ENCODE measurements around the gene HTN3. TPM values are rescaled to one million over a fixed set of nuclear protein-coding genes. Genes with fewer than 3 reads are reported as not detected.
"Not testable (repeated sequence)": the region's sequence is repeated elsewhere in the genome, so short reads cannot be mapped to it uniquely, and the experiment has no call there.

HTN3 gene
- total RNA-seq, 2 experiments from 2014 or later, result not detected

DNA sequence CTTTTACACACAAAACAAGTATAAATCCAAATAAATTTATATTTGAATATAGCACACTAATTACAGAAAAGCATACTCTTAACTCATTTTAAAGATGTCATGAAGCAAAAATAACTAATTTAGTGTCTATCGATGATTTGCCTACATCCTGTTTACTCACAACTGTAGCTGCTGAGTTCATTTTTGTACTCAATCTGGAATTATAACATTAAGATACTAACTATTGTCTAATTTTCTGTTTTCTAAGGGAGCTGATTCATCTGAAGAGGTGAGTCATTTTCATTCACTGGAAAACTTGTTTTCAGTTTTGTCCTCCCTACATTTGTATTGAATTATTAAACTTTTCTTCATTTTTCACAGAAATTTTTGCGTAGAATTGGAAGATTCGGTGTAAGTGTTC, 28.8 kb upstream of the HTN3 start:
- TF ChIP-seq, protein P1, sequence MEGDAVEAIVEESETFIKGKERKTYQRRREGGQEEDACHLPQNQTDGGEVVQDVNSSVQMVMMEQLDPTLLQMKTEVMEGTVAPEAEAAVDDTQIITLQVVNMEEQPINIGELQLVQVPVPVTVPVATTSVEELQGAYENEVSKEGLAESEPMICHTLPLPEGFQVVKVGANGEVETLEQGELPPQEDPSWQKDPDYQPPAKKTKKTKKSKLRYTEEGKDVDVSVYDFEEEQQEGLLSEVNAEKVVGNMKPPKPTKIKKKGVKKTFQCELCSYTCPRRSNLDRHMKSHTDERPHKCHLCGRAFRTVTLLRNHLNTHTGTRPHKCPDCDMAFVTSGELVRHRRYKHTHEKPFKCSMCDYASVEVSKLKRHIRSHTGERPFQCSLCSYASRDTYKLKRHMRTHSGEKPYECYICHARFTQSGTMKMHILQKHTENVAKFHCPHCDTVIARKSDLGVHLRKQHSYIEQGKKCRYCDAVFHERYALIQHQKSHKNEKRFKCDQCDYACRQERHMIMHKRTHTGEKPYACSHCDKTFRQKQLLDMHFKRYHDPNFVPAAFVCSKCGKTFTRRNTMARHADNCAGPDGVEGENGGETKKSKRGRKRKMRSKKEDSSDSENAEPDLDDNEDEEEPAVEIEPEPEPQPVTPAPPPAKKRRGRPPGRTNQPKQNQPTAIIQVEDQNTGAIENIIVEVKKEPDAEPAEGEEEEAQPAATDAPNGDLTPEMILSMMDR (IDR thresholded peaks at IDR 0.05), result no peak
- no peak for ATAC-seq
- ChIA-PET CTCF (no interaction called here), POLR2A (no interaction called here)
- Mint-ChIP-seq H3K27me3 (no peaks in the 10 kb centered on the region), H3K9me3 (no peaks in the 10 kb centered on the region), H3K27ac (no peak overlapping the region), H3K4me3 (no peak overlapping the region), H3K4me1 (ENCODE audit: low read depth) (no peaks in the 10 kb centered on the region), H3K36me3 (ENCODE audit: low read depth) (no peaks in the 10 kb centered on the region)
- no peak for DNase-seq
- intact Hi-C loops (cut with micrococcal nuclease), result no loop called here

DNA sequence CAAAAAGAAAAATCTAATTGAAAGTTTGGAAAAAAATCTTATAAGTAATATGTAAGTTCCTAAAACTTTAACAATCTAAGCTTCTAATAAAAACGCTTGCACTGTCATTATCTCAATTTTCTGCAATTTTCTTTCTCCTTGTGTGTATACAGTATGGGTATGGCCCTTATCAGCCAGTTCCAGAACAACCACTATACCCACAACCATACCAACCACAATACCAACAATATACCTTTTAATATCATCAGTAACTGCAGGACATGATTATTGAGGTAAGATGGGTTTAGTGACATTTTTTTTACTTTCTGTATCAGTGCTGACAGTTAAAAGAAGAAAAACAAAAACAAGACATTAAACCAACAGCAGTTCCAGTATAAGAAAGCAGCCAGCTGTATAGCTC, 27.5 kb upstream of the HTN3 start:
- H3K27me3 Mint-ChIP-seq, result no peaks in the 10 kb centered on the region
- H3K4me1 Mint-ChIP-seq (ENCODE audit: low read depth), result no peaks in the 10 kb centered on the region
- ATAC-seq, result no peak
- intact Hi-C loops (cut with micrococcal nuclease), result no loop called here
- no peak for DNase-seq
- H3K27ac Mint-ChIP-seq, result no peak overlapping the region
- no peak overlapping the region for H3K4me3 Mint-ChIP-seq
- H3K9me3 Mint-ChIP-seq, result no peaks in the 10 kb centered on the region
- ChIA-PET POLR2A (no interaction called here), CTCF (no interaction called here)
- TF ChIP-seq, protein P1 (IDR thresholded peaks at IDR 0.05), result no peak
- no peaks in the 10 kb centered on the region for H3K36me3 Mint-ChIP-seq (ENCODE audit: low read depth)

DNA sequence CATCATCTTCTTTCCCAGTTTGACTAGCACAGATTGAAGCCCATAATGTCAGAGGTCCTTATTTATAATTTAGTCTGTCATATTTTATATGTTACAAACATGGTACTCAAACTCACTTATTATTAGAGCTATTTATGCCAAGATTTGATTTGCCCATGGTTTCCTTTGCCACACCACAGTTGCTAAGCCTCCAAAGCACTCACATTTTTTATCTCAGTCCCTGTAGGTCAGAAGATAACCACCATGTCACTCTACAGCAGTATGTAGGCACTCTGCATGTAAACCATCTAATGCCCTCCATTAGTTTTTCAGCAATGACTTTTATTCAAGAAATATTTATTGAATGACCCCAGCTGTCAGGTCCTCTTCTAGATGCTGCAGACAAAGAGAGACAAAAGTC, 25.8 kb upstream of the HTN3 start:
- no peaks in the 10 kb centered on the region for H3K9me3 Mint-ChIP-seq
- no peaks in the 10 kb centered on the region for H3K36me3 Mint-ChIP-seq (ENCODE audit: low read depth)
- ATAC-seq (no peak), DNase-seq (no peak)
- H3K4me3 Mint-ChIP-seq, result no peak overlapping the region
- CTCF ChIA-PET, result no interaction called here
- TF ChIP-seq, protein P1 (IDR thresholded peaks at IDR 0.05), result no peak
- no peak overlapping the region for H3K27ac Mint-ChIP-seq
- intact Hi-C loops (cut with micrococcal nuclease), result no loop called here
- POLR2A ChIA-PET, result no interaction called here
- H3K4me1 Mint-ChIP-seq (ENCODE audit: low read depth), result no peaks in the 10 kb centered on the region
- H3K27me3 Mint-ChIP-seq, result no peaks in the 10 kb centered on the region

DNA sequence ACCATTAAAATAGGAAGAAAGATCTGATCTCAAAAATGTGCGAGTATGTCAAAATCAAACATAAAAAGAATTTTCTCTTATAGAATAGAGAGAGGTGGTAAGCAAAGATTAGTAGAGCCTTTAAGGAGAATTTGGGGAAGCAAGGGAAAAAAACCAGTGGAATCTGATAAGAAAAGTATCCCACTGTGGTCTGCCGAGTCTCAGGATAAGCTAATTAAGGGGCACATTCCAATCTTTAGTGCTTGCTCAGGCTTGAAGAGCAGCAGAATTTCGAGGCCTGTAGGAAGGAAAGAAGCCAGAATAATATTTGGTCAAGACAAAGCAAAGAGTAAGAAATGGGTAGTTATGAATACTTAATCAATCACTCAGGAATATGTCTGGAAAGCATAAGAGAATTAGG, 19.5 kb upstream of the HTN3 start:
- TF ChIP-seq, protein P1 (IDR thresholded peaks at IDR 0.05), result no peak
- ATAC-seq (no peak), DNase-seq (no peak)
- H3K9me3 Mint-ChIP-seq, result peaks cover 3% of the 10 kb centered on the region
- H3K36me3 Mint-ChIP-seq (ENCODE audit: low read depth), result no peaks in the 10 kb centered on the region
- intact Hi-C loops (cut with micrococcal nuclease), result no loop called here
- no peaks in the 10 kb centered on the region for H3K4me1 Mint-ChIP-seq (ENCODE audit: low read depth)
- H3K27me3 Mint-ChIP-seq, result no peaks in the 10 kb centered on the region
- ChIA-PET CTCF (no interaction called here), POLR2A (no interaction called here)
- H3K4me3 Mint-ChIP-seq, result no peak overlapping the region
- H3K27ac Mint-ChIP-seq, result no peak overlapping the region

DNA sequence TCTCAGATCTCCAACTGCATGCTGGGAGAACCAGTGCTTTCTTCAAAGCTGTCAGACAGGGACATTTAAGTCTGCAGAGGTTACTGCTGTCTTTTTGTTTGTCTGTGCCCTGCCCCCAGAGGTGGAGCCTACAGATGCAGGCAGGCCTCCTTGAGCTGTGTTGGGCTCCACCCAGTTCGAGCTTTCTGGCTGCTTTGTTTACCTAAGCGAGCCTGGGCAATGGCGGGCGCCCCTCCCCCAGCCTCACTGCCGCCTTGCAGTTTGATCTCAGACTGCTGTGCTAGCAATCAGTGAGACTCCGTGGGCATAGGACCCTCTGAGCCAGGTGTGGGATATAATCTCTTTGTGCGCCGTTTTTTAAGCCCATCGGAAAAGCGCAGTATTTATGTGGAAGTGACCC, 9.3 kb upstream of the HTN3 start:
- POLR2A ChIA-PET; H3K4me3 Mint-ChIP-seq; H3K27ac Mint-ChIP-seq; intact Hi-C loops (cut with micrococcal nuclease); H3K9me3 Mint-ChIP-seq; H3K4me1 Mint-ChIP-seq (ENCODE audit: low read depth); DNase-seq; H3K27me3 Mint-ChIP-seq; ATAC-seq; CTCF ChIA-PET; H3K36me3 Mint-ChIP-seq (ENCODE audit: low read depth): not testable (repeated sequence)

DNA sequence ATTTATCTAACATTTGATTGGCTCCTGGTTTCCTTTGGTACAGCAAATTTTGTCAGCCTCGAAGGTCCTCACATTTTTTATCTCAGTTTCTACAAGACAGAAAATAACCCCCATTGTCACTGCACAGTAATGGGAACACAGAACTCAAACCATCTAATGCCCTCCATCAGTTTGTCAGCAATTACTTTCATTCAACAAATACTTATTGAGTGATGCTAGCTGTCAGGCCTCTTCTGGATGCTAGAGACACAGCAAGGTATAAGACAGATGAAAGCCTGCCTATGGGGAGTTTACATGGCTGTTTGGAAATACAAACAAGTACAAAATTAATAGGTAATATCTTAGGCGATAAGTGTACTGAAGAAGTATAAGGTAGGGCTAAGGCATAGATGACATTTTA, 5.0 kb upstream of the HTN3 start:
- ChIA-PET CTCF (no interaction called here), POLR2A (no interaction called here)
- Mint-ChIP-seq H3K4me1 (ENCODE audit: low read depth) (no peaks in the 10 kb centered on the region), H3K9me3 (no peaks in the 10 kb centered on the region), H3K27ac (no peak overlapping the region), H3K4me3 (no peak overlapping the region), H3K36me3 (ENCODE audit: low read depth) (no peaks in the 10 kb centered on the region), H3K27me3 (no peaks in the 10 kb centered on the region)
- TF ChIP-seq, protein P1 (IDR thresholded peaks at IDR 0.05), result no peak
- intact Hi-C loops (cut with micrococcal nuclease), result no loop called here
- ATAC-seq (no peak), DNase-seq (no peak)

Data from activated CD8-positive, alpha-beta T cell treated with anti-CD3 and anti-CD28 coated beads for 36 hours (primary cell).